Skin of body (tissue), 2 donors: ENCODE measurements around the gene TNNT1. TPM values are rescaled to one million over a fixed set of nuclear protein-coding genes. Genes with fewer than 3 reads are reported as not detected.
"Not testable (repeated sequence)": the region's sequence is repeated elsewhere in the genome, so short reads cannot be mapped to it uniquely, and the experiment has no call there.

ENCODE experiments used
- DNase-seq: peaks from one replicate; lab custom pipeline; 2025; lab: John Stamatoyannopoulos, UW
- total RNA-seq: library from RNA; depleted of rRNA; stranded (reverse); fragments of >200 nt; gene quantifications from one replicate; pipeline ENCODE4 v1.2.3, GENCODE V29; 2014

Gene TNNT1
- total RNA-seq, 1 donor from 2014 or later = 65.7 TPM

DNA sequence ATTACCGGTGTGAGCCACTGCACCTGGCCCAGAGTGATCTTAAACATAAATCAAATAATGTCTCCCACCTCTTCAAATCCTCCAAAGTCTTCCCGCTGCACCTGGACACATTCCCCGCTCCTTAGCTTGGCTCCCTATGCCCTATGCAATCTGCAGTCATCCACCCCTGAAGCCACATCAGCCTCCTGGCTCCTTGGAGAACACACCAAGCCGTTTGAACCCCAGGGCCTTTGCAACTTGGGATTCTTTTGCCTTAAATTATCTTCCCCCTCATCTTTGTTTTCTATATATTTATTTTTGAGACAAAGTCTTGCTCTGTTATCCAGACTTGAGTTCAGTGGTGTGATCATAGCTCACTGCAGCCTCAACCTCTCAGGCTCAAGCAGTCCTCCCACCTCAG, 20.1 kb upstream of the TNNT1 start:
- DNase-seq = no peak

- DNase-seq = peak; percentile 89
Measured at GRCh38 chr19:55166530-55167268, 17.7 kb upstream of the TNNT1 start, which contains the start of gene DNAAF3. DNAAF3 (minus strand) TSS chr19:55166613; CDS start chr19:55166413, 200 bp downstream.

DNA sequence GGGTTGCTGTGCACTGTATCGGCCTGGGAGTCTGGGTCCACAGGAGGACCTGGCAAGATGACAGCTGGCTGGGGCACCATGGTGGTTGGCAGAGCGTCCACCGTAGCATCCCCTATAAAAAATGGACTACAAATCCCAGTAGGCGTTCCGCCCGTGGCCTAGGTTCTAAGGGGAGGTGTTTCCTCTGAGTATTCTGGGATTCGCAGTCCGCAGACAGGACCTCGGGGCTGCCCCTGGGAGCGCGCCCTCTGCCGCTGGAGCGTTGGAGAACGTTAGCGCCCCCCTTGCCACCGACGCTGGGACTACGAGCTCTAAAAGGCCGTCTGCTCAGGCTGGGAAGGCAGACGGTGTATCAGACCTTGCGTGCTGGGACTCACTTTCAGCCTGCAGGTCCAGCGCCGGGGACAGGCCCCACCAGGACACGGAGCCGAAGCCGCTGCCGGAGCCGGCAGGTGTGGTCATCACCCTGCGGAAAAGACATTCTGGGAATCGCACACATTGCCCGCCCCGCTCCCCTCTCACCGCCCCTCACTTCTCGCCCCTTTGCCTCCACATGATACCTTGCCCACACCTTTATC, 17.0 kb upstream of the TNNT1 start:
- no peak for DNase-seq

DNA sequence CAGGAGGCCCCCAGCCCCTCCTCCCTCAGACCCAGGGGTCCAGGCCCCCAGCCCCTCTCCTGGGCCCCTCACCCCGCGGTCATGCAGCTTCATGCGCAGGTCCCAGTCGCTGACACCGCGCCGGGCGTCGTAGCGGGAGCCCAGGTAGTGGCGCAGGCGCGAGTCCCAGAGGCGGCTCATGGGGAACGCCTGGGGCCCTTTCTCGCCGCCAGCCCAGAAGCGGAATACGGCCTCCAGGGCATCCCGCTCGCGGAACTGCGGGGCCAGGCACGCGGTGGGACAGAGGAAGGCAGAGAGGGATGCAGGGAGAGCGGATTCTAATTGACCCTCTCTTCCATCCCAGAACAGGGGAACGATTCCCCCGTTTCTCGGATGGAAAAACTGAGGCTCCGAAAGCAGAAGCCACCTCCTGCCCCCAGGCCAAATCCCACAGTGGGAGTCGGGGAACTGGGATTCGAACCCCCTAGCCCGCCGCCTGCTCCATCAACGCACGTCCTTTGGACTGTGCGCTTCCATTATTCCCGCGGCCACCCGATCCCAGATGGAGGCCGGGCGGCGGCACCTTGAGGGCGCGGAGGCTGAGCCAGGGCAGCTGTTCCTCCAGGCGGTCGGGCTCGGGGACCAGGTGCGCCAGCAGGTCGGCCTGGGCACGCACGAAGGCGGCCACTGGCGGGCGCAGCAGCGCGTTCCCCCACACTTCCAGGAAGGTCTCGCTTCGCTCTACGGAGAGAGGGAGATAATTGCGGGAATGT, 12.7 kb upstream of the TNNT1 start:
- DNase-seq = no peak

DNA sequence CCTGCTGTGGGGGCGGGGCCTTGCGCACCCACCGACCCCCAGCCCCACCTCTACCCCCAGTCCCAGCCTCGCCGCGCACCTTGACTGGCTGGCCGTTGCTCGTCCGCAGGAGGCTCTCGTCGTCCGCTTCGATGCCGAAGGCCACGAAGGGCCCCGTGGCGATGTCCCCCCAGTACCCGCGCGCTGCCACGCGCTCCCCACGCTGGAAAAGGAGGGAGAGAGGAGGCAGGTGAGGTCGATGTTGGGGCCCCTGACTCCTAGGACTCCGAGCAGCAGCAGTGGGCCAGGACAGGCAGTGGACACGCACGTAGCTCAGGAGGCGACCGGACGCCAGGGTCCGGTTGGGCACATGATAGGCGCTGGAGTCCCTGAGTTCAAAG, 12.0 kb upstream of the TNNT1 start:
- DNase-seq = no peak

- peak; percentile 10 for DNase-seq
Measured at GRCh38 chr19:55160128-55160985, 11.4 kb upstream of the TNNT1 start.

DNA sequence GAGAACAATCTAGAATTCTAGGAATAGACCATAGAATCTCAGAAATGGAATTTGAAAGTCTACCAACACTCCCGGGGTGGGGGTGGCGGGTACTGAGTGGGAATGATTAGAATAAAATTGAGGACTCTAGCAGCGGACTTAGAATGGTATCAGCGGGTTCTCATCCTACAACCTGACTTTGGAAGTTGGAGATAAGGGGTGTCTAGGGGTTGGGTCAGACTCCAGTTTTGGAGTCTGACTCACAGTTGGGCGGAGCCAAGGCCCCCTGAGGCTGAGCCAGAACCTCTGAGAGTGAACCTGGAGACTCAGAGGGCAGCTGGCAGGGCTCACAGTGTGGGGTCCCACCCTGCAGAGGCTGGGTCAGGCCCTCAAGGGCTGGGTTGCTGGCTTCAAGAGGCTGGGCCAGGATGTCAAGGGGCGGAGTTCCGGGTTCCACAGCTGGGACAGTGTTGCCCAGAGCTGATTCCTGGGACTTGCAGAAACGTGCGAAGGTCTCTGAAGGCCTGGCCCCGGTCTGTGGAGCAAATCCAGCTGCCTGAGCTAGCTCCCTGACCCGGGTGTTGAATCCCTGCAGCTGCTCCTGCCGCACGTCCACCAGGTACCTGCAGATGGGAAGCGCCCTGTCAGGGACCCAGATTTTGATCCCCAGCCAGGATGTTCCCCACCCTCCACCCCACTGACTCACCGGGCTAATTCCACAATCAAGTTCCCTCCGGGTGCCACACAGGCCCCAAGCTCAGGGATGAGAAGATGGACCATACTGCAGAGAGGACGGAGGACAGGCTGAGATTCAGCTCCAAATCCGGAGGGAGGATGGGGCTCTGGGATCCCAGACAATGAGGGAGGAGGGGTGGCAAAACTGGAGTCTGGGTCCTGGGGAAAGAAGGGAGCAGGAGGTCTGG, 10.1 kb upstream of the TNNT1 start:
- DNase-seq = no peak

DNA sequence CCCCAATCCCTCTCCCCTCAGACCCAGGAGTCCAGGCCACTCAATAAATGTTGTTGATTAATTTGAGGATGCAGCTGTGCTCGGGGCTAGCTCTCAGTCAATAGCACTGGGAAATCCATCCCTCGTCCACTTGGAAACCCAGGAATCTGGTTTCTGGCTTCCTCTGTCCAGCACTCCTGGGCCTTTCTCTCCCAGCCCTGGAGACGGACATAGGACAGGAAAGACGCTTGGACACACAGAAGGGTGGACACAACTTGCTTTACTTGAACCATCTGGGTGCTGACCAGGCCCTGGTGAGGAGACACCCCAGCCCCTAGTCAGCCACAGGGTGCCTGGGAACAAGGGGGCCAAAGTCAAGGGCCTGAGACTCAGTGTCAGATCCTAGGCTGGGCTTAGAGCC, 9.4 kb upstream of the TNNT1 start:
- DNase-seq = no peak

DNA sequence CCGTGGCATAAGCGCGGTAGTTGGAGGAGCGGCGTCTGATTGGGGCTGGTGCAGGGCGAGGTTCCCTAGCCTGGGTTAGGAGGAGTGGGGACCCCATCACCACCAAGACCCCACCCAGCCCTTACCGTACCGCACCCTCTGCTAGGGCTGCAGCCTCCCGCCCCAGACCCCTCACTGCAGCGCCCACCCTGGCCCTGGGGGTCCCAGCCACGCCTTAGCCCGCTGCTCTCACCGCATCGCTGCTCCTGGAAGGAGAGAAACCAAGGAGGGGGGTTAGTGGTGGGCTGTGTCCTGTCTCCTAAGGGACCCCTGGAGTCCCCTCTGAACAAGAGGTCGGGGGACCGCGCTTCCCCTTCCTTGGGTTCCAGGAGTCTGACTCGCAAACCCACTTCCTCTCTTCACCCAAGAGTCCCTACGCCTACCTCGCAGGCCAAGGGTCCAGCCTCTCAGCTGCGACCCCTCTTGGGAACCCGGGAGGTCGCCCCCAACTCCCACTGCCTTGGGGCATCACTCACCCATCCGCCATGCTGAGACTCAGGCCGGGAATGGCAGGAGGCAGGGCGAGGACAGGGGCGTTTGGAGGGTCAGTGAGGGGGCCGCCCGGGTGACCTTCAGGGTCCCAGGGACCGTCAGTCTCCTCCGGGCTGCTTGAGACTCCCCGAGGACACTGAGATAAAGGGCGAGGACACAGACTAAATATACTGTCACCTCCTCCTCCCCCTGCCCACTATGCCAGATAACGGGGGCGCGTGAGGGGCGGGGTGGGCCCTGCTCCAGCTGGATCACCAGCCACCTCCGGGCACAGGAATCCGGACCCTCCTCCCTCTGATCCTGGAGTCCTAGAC, 8.3 kb upstream of the TNNT1 start, which contains the start of gene TNNI3:
Gene TNNI3, minus strand, starts transcription at position 669 of the 845 bp plus-strand sequence. Its CDS starts 143 bp downstream, at position 526.
- DNase-seq = no peak

DNA sequence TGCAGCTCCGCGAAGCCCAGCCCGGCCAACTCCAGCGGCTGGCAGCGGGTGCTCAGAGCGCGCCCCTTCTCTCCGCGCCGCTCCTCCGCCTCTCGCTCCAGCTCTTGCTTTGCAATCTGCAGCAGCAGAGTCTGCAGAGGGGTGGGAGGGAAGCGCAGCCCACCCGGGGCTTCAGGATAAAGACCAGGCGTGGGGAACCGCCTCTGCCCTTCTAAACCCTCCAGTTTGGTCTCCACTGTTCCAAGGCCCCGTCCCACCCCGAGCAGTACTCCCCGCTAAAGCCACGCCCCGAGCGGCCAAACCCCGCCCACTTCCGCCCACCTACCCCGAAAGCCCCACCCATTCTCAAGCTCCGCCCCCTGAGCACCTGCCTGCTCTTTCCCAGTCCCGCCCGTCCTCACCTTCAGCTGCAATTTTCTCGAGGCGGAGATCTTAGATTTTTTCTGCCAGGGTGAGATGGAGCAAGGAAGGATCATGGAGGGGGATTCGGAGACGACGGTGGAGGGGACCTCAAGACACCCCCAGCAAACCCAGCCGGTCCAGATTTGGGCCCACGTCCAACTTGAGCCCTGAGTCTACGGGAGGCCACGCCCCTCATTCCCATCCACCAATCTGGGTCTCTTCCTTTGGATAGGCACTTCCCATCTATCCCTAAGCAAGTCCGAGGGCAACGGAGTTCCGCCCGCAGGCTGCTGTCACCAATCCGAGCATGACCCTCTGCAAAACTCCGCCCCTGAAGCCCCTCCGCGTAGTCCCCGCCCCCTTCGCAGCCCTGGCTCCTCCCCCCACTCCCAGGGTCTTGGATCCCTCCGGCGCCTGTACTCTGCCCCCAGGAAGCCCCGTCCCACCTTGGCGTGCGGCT, 7.4 kb upstream of the TNNT1 start:
- no peak for DNase-seq

DNA sequence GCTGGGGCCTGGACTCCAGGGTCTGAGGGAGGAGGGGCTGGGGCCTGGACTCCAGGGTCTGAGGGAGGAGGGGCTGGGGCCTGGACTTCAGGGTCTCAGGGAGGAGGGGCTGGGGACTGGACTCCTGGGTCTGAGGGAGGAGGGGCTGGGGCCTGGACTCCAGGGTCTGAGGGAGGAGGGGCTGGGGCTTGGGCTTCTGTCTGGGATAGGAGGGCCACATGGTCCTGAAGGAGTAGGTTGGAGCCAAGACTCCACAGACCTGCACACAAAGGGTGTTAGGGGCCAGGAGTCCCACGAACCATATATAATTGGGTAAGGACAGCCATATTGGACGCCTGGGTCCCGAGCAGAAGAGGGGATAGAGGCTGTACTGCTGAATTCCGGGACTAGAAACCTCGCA, 6.8 kb upstream of the TNNT1 start:
- not testable (repeated sequence) for DNase-seq

GRCh38 chr19:55153652-55154264, 4.8 kb upstream of the TNNT1 start:
- no peak for DNase-seq

DNA sequence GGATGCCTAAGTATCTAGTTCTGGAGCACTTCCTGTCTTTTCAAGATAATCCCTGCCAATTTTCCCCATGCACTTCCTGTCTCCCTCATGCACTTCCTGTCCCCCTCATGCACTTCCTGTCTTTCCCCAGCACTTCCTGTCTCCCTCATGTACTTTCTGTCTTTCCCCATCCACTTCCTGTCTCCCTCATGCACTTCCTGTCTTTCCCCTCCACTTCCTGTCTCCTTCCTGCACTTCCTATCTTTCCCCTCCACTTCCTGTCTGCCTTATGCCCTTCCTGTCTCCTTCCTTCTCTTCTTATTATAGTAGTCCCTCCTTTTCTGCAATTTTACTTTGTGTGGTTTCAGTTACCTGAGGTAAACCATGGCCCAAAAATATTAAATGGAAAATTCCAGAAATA, 3.0 kb upstream of the TNNT1 start:
- no peak for DNase-seq

GRCh38 chr19:55147545-55148251, 1.3 kb downstream of the TNNT1 start:
- no peak for DNase-seq

GRCh38 chr19:55146705-55147273, 2.2 kb downstream of the TNNT1 start:
- DNase-seq = no peak

DNA sequence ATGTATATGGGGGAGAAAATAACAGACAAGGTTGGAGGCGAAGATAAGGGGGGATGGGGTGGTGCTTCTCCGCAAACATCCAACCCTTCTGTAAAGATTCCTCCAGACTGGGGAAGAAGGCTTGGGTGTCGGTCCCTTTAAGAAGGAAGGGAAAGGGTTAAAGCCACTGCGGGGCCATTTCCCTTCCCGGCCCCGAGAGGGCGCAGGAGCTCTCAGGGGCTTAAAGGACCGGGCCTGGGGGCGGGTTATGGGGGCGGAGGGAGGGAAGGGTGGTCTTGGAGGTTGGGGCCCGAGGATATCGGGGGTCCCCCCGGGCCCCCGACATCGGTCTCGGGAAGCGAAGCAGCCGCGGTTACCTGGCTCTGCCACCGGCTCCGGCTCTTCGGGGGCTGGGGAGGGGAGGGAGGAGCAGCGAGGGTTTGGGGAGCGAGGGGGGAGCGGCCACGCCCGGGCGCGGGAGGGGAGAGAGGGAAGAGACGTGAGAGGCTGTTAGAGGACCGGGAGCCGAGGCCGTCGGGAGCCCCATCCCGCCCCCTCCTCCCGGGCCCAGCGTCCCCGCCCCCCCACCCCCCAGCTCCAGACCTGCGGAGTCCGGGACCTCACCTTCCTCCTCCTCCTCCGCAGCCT, 2.8 kb downstream of the TNNT1 start:
- no peak for DNase-seq

GRCh38 chr19:55145232-55145631, 3.8 kb downstream of the TNNT1 start:
- no peak for DNase-seq
